GM19397 (cell line): Measurements from ENCODE around the gene PES1.
A peak's percentile ranks its signal among the peaks of the same experiment; 100 is the strongest.
"Not testable (repeated sequence)": the region's sequence is repeated elsewhere in the genome, so short reads cannot be mapped to it uniquely, and the experiment has no call there.

Source experiments
- ATAC-seq: cut with Tn5 transposase; IDR thresholded peaks from one replicate; pipeline ENCODE4 v1.9.1; 2021; ENCODE audit warnings: mild to moderate bottlenecking, moderate library complexity; ENCODE audit not compliant: unreplicated experiment

Gene PES1

DNA sequence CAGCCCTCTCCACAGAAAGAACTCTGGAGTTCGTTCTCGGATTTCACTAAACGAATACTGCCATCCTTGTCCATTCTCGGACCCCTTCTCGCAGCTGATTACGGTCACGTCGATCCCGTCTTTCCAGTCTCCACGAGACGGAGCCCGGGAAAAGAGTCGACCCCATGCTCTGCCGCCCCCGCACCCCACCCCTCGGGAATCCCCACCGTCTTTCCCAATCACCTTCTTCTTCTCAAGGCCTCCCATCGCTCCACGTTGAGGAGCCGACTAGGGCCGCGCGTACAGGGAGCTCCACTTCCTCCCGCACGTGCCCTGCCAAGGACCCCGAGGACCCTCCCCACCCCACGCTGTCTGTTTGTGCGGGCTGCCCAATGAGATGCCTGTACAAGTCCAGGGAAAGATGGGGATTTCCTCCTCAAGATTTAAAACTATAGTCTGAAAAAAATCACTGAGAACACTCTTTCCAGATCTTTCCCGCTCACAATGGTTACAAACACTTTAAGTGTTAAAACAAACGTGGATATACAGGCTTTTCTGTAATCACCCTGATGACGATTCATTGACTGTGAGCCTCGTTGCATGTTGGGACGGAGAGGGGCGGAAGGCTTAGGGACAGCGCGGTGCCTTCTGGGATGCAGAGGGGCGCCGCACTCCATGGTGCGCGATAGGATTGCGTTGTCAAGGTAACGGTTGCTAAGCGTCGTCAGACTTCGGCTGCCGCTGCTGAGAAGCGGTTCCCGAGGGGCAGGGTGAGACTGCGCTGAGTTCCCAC is at the start of gene PES1:
PES1 (minus strand) TSS at position 323 of the 772 bp plus-strand sequence; CDS start at position 246, 77 bp downstream.
- ATAC-seq, result peak; percentile 97

DNA sequence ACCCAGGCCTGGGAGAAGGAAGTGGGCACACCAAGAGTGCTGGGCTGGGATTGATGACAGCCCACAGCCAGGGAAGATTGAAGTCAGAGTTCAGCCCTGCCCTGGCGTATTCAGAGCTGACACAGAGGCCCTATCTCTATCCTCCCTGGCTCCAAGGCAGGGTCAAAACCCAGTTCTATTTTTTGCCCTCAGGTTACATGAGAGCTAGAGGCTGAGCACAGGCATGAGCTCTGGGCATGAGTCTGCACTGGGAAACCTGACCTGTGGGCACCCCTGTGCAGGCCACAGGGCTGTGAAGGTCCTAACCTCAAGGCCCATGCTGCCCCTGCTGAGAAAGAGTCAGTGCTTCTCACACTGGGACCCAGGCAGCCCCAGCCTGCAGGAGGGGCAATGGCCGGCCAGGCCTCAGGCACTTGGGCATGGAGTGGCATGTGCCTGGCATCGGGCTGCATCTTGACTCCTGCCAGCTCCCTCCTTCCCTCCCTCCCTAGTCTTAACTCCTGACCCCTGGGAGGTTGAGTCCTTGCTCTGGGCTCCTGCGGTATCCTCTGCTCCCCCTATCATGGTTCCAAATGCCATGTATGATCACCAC is 49.2 kb upstream of the PES1 start:
- ATAC-seq, result no peak

DNA sequence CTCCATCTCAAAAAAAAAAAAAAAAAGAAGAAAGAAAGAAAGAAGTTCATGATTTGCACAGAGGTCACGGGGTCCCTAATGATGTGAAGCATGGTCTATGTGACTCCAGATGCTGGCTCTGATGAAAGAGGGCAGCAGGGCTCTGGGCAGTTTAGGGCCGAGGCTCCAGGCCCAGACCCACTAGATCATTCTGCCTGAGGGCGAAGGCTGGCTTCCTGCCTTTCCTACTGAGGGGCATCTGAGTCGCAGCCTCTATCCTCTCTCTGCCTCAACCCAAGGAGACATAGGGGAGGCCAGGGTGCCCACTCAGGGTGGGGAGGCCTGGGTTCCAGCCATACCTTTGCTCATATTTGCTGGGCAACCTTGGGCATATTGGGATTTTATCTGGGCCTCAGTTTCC is 48.7 kb upstream of the PES1 start:
- ATAC-seq, result no peak

- no peak for ATAC-seq
Measured at GRCh38 chr22:30637701-30638114, 46.0 kb upstream of the PES1 start.

GRCh38 chr22:30636226-30637077 is 44.7 kb upstream of the PES1 start:
- ATAC-seq, result no peak

- ATAC-seq, result peak; percentile 66
Measured at GRCh38 chr22:30635273-30636225, 43.8 kb upstream of the PES1 start, which contains the start of gene SLC35E4. TSS of gene SLC35E4 (plus strand) at chr22:30635781. CDS start at chr22:30636451, 670 bp downstream.

- ATAC-seq, result peak; percentile 49
Measured at GRCh38 chr22:30634471-30635233, 42.9 kb upstream of the PES1 start.

DNA sequence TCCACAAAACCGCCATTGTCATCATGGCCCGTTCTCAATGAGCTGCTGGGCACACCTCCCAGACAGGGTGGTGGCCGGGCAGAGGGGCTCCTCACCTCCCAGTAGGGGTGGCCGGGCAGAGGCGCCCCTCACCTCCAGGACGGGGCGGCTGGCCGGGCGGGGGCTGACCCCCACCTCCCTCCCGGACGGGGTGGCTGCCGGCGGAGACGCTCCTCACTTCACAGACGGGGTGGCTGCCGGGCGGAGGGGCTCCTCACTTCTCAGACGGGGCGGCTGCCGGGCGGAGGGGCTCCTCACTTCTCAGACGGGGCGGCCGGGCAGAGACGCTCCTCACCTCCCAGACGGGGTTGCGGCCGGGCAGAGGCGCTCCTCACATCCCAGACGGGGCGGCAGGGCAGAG is 39.8 kb upstream of the PES1 start:
- not testable (repeated sequence) for ATAC-seq

- ATAC-seq, result no peak
Measured at GRCh38 chr22:30628491-30628890, 36.8 kb upstream of the PES1 start.

DNA sequence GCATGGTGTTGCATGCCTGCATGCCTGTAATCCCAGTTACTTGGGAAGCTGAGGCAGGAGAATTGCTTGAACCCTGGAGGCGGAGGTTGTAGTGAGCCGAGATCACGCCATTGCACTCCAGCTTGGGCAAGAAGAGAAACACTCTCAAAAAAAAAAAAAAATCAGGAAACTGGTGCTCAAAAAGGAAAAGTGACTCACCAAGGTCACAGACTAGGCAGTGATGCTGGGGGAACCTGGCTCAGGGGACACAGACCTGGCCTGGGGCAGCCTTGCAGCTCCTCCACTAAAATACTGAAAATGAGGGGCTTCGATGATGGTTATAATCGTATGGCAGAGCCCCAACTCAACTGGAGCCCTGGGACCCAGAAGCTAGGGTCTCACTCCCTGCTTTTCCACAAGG is 35.8 kb upstream of the PES1 start:
- ATAC-seq, result no peak

DNA sequence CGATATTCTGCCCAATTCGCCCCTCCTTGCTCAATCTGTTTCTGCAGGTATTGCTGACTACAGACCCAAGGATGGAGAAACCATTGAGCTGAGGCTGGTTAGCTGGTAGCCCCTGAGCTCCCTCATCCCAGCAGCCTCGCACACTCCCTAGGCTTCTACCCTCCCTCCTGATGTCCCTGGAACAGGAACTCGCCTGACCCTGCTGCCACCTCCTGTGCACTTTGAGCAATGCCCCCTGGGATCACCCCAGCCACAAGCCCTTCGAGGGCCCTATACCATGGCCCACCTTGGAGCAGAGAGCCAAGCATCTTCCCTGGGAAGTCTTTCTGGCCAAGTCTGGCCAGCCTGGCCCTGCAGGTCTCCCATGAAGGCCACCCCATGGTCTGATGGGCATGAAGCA is 34.7 kb upstream of the PES1 start:
- ATAC-seq, result no peak

GRCh38 chr22:30619909-30620308 is 28.2 kb upstream of the PES1 start:
- ATAC-seq, result not testable (repeated sequence)

GRCh38 chr22:30617819-30618218 is 26.1 kb upstream of the PES1 start:
- ATAC-seq, result no peak

GRCh38 chr22:30615543-30615954 is 23.8 kb upstream of the PES1 start:
- ATAC-seq, result no peak

- ATAC-seq, result no peak
Measured at GRCh38 chr22:30614879-30615278, 23.2 kb upstream of the PES1 start.

DNA sequence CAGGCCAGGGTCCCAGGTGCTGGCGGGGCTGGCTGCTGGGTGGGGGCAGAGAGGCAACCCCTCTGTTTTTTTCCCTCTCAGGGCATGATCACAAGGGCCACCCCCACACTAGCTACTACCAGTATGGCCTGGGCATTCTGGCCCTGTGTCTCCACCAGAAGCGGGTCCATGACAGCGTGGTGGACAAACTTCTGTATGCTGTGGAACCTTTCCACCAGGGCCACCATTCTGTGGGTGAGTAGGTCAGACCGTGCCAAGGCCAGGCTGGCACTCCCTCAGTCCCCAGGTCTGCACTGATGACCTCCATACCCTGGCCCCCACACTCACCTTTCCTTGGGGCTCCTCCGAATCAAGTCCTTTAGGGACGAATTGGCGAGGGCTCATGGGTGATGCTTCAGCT is 22.6 kb upstream of the PES1 start:
- ATAC-seq, result no peak

- ATAC-seq, result no peak
Measured at GRCh38 chr22:30612789-30613188, 21.1 kb upstream of the PES1 start.

DNA sequence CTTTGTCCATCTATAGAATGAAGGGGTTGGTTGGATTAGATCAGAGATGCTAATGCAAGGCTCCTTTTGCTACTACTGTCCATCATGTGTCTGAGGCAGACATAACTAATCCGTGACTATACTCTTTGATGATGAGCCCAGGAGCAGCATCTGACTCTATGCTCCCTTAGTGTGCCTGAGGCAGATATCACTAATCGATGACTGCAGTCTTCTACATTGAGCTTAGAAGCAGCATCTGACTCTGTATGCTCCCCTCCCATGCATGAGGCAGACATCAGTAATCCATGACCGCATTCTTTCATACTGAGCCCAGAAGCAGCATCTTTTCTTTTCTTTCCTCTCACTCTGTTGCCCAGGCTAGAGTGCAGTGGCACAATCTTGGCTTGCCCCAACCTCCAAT is 19.5 kb upstream of the PES1 start:
- no peak for ATAC-seq

DNA sequence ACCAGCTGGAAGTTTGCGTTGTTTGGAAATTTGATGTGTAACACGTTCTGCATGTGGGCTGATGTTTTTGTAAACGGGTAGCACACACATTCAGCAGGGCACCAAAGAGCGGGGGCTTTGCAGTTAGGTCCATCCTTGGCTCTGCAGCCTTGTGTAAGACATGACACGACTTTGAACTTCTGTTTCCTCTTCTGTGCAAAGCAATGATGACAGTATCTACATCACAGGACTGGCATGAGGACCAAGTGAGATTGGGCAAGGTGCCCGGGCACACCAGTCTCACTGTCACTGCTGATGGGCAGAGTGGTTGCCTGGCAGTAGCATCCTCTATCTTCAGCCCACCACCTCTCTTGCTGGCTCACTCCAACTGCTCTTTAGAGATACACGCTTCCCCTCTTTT is 18.6 kb upstream of the PES1 start:
- no peak for ATAC-seq
